OCI-LY1 (cell line): ENCODE measurements around the gene OSTF1.

ENCODE experiments used
- H2AFZ ChIP-seq: fragments of 200-600 bp; sonication (generic), shearing (Covaris generic); 2 replicates; pipeline ENCODE4 v1.6.0; 2014; ENCODE audit warnings: antibody characterized with exemption, mild to moderate bottlenecking, low read length
- H3F3A ChIP-seq: fragments of 200-600 bp; sonication (generic), shearing (Covaris generic); 2 replicates; pipeline ENCODE4 v1.6.0; 2014; ENCODE audit warnings: mild to moderate bottlenecking, antibody characterized with exemption, low read length, moderate library complexity; ENCODE audit not compliant: insufficient read depth
- H3K27ac ChIP-seq: fragments of 200-600 bp; sonication (generic); 2 replicates; pipeline ENCODE4 v1.5.1; 2014; ENCODE audit warnings: low read length, mixed run types, mild to moderate bottlenecking, low read depth; ENCODE audit not compliant: poor library complexity, severe bottlenecking
- H3K27me3 ChIP-seq: fragments of 200-600 bp; sonication (generic); 2 replicates; pipeline ENCODE4 v1.6.0; 2014; ENCODE audit warnings: antibody characterized with exemption, mild to moderate bottlenecking, low read length, moderate library complexity; ENCODE audit not compliant: insufficient read depth
- H3K36me3 ChIP-seq: fragments of 200-600 bp; sonication (generic); 2 replicates; pipeline ENCODE4 v1.6.1; 2014; ENCODE audit warnings: mild to moderate bottlenecking, antibody characterized with exemption, low read length, moderate library complexity, mixed read lengths; ENCODE audit not compliant: insufficient read depth
- H3K4me1 ChIP-seq: fragments of 200-600 bp; sonication (generic); 2 replicates; pipeline ENCODE4 v1.5.1; 2014; ENCODE audit warnings: mild to moderate bottlenecking, low read length, moderate library complexity; ENCODE audit not compliant: insufficient read depth, severe bottlenecking
- H3K4me2 ChIP-seq: fragments of 200-600 bp; sonication (generic), shearing (Covaris generic); 2 replicates; pipeline ENCODE4 v1.6.1; 2014; ENCODE audit warnings: low read length
- H3K4me3 ChIP-seq: fragments of 200-600 bp; sonication (generic); 2 replicates; pipeline ENCODE4 v1.5.1; 2014; ENCODE audit warnings: low read length, low read depth, mild to moderate bottlenecking, mixed read lengths; ENCODE audit not compliant: poor library complexity, severe bottlenecking
- H3K79me2 ChIP-seq: fragments of 200-600 bp; shearing (Covaris generic); 2 replicates; pipeline ENCODE4 v1.6.1; 2016; ENCODE audit warnings: mixed run types, low read length, mixed read lengths; ENCODE audit not compliant: insufficient read depth
- H3K9ac ChIP-seq: fragments of 200-600 bp; sonication (generic), shearing (Covaris generic); 2 replicates; pipeline ENCODE4 v1.6.1; 2014; ENCODE audit warnings: mild to moderate bottlenecking, low read length, mixed read lengths
- H3K9me2 ChIP-seq: fragments of 200-600 bp; sonication (generic), shearing (Covaris generic); 2 replicates; pipeline ENCODE4 v1.6.1; 2014; ENCODE audit warnings: low read depth, mild to moderate bottlenecking, low read length, mixed read lengths
- H3K9me3 ChIP-seq: fragments of 200-600 bp; shearing (Covaris generic); 2 replicates; pipeline ENCODE4 v1.6.1; 2014; ENCODE audit warnings: low read length, mixed read lengths
- H4K20me1 ChIP-seq: fragments of 200-600 bp; sonication (generic), shearing (Covaris generic); 2 replicates; pipeline ENCODE4 v1.6.0; 2016; ENCODE audit warnings: mild to moderate bottlenecking, low read length; ENCODE audit not compliant: insufficient read depth
- EZH2 ChIP-seq: fragments of 200-600 bp; sonication (generic), shearing (Covaris generic); IDR thresholded peaks from 2 replicates; pipeline ENCODE4 v1.8.0; 2017; ENCODE audit warnings: borderline replicate concordance, mixed run types, mild to moderate bottlenecking, antibody characterized with exemption, low read length, moderate library complexity, mixed read lengths
- TF ChIP-seq, protein P1 (sequence below): fragments of 200-600 bp; sonication (generic), shearing (Covaris generic); IDR thresholded peaks from 2 replicates; pipeline ENCODE4 v1.5.1; 2017; ENCODE audit warnings: mild to moderate bottlenecking, antibody characterized with exemption, low read length, moderate library complexity, mixed read lengths

The OSTF1 gene

GRCh38 chr9:75181750-75182149 lies 93.4 kb downstream of the OSTF1 start:
- Histone ChIP-seq H3K27ac (no peak overlapping the region), H3K9me3 (no peaks in the 10 kb centered on the region), H3K9ac (no peak overlapping the region), H4K20me1 (no peaks in the 10 kb centered on the region), H3K4me3 (no peak overlapping the region), H3K9me2 (no peaks in the 10 kb centered on the region), H3K4me1 (no peaks in the 10 kb centered on the region), H3F3A (no peaks in the 10 kb centered on the region), H3K27me3 (no peaks in the 10 kb centered on the region), H3K36me3 (no peaks in the 10 kb centered on the region), H2AFZ (no peak overlapping the region), H3K79me2 (no peaks in the 10 kb centered on the region), H3K4me2 (no peak overlapping the region)
- TF ChIP-seq EZH2, result no peak
- TF ChIP-seq, protein P1, sequence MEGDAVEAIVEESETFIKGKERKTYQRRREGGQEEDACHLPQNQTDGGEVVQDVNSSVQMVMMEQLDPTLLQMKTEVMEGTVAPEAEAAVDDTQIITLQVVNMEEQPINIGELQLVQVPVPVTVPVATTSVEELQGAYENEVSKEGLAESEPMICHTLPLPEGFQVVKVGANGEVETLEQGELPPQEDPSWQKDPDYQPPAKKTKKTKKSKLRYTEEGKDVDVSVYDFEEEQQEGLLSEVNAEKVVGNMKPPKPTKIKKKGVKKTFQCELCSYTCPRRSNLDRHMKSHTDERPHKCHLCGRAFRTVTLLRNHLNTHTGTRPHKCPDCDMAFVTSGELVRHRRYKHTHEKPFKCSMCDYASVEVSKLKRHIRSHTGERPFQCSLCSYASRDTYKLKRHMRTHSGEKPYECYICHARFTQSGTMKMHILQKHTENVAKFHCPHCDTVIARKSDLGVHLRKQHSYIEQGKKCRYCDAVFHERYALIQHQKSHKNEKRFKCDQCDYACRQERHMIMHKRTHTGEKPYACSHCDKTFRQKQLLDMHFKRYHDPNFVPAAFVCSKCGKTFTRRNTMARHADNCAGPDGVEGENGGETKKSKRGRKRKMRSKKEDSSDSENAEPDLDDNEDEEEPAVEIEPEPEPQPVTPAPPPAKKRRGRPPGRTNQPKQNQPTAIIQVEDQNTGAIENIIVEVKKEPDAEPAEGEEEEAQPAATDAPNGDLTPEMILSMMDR, result no peak

GRCh38 chr9:75183306-75183705 lies 95.0 kb downstream of the OSTF1 start:
- no peaks in the 10 kb centered on the region for H3K79me2 ChIP-seq
- no peaks in the 10 kb centered on the region for H3K36me3 ChIP-seq
- H3K9ac ChIP-seq, result no peak overlapping the region
- no peak overlapping the region for H3K4me3 ChIP-seq
- H3K4me1 ChIP-seq, result no peaks in the 10 kb centered on the region
- H3K27me3 ChIP-seq, result no peaks in the 10 kb centered on the region
- H2AFZ ChIP-seq, result no peak overlapping the region
- H3K9me3 ChIP-seq, result no peaks in the 10 kb centered on the region
- no peaks in the 10 kb centered on the region for H3K9me2 ChIP-seq
- H3K27ac ChIP-seq, result no peak overlapping the region
- H4K20me1 ChIP-seq, result no peaks in the 10 kb centered on the region
- H3F3A ChIP-seq, result no peaks in the 10 kb centered on the region
- no peak for TF ChIP-seq EZH2
- TF ChIP-seq, protein P1, result no peak
- no peak overlapping the region for H3K4me2 ChIP-seq

- H2AFZ ChIP-seq, result no peak overlapping the region
These were observed 96.2 kb downstream of the OSTF1 start for GRCh38 chr9:75184471-75184870.

More at GRCh38 chr9:75184471-75184870, 96.2 kb downstream of the OSTF1 start:
- Histone ChIP-seq H3K4me1 (no peaks in the 10 kb centered on the region), H3K9me2 (no peaks in the 10 kb centered on the region), H3K4me2 (no peak overlapping the region), H3F3A (no peaks in the 10 kb centered on the region), H3K27me3 (no peaks in the 10 kb centered on the region), H3K79me2 (no peaks in the 10 kb centered on the region), H4K20me1 (no peaks in the 10 kb centered on the region), H3K36me3 (no peaks in the 10 kb centered on the region), H3K4me3 (no peak overlapping the region), H3K9ac (no peak overlapping the region), H3K9me3 (no peaks in the 10 kb centered on the region), H3K27ac (no peak overlapping the region)
- TF ChIP-seq, protein P1, result no peak
- no peak for TF ChIP-seq EZH2
